GM18861 (cell line): ENCODE data around the gene PREX1.
A peak's percentile ranks its signal among the peaks of the same experiment; 100 is the strongest.
"Not testable (repeated sequence)": the region's sequence is repeated elsewhere in the genome, so short reads cannot be mapped to it uniquely, and the experiment has no call there.

Experiments used
- ATAC-seq: cut with Tn5 transposase; IDR thresholded peaks from one replicate; pipeline ENCODE4 v1.9.1; 2021; ENCODE audit not compliant: unreplicated experiment

Gene PREX1, protein sequence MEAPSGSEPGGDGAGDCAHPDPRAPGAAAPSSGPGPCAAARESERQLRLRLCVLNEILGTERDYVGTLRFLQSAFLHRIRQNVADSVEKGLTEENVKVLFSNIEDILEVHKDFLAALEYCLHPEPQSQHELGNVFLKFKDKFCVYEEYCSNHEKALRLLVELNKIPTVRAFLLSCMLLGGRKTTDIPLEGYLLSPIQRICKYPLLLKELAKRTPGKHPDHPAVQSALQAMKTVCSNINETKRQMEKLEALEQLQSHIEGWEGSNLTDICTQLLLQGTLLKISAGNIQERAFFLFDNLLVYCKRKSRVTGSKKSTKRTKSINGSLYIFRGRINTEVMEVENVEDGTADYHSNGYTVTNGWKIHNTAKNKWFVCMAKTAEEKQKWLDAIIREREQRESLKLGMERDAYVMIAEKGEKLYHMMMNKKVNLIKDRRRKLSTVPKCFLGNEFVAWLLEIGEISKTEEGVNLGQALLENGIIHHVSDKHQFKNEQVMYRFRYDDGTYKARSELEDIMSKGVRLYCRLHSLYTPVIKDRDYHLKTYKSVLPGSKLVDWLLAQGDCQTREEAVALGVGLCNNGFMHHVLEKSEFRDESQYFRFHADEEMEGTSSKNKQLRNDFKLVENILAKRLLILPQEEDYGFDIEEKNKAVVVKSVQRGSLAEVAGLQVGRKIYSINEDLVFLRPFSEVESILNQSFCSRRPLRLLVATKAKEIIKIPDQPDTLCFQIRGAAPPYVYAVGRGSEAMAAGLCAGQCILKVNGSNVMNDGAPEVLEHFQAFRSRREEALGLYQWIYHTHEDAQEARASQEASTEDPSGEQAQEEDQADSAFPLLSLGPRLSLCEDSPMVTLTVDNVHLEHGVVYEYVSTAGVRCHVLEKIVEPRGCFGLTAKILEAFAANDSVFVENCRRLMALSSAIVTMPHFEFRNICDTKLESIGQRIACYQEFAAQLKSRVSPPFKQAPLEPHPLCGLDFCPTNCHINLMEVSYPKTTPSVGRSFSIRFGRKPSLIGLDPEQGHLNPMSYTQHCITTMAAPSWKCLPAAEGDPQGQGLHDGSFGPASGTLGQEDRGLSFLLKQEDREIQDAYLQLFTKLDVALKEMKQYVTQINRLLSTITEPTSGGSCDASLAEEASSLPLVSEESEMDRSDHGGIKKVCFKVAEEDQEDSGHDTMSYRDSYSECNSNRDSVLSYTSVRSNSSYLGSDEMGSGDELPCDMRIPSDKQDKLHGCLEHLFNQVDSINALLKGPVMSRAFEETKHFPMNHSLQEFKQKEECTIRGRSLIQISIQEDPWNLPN (N-terminal part only)

DNA sequence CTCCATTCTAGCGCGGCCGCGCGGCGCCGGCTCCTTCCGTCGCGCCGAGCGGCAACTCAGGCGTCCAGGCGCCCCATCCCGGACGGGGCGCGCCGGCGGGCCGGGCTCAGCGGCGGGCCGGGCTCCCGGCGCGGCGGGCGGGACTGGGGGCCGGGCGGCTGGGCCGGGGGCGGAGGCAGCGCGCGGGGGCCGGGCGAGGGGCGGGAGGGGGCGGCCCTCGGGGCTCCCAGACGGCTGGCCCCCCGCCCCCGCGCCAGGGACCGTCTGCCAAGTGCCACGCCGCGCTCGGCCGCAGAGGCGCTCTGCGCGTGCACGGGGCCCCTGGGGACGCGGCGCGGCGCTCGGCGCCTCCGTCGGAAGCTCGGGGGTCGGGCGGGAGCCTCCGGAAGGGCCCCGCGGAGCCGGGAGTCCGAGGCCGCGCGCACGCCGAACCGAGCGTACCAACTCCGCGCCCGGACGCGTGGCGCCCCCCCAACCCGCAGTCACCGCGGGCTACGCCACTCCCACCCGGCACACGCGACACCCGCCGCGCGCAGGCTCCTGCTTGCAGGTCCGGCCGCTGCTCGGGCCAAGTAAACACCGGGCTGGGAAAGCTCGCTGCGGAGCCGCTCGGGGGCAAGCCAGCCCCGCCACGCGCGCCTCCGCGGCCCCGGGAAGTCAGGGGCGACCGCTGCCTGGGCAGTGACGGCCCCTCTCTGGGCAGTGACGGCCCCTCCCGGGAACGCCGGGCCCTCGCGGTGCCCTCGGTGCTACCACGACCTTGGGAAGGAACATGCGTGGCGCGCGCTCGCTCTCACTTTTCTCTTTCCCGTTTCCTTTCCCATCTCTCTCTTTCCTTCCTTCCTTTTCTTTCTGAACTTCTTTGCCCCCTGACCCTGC is at the start of gene PREX1:
Gene PREX1, minus strand, starts transcription at position 145 of the 879 bp plus-strand sequence. Its CDS starts 139 bp downstream, at position 6.
- peak; percentile 38 for ATAC-seq

DNA sequence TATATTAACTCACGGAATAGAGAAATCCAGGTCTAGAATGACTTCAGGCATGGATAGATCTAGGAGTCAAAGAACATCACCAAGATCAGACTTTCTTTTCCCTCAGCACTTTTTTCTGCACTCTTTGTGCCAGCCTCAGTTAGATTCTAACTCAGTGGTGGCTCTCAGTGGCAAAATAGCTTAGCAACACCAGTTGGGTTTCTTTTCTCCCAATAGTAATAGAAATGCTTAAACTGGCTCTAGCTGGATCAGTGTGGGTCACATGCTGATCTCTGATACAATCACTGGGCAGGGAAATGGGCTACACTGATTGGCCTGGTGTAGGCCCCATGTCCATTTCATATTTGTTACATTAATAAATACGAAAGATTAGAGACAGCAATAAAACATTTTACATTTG is 49.5 kb upstream of the PREX1 start:
- ATAC-seq = no peak

DNA sequence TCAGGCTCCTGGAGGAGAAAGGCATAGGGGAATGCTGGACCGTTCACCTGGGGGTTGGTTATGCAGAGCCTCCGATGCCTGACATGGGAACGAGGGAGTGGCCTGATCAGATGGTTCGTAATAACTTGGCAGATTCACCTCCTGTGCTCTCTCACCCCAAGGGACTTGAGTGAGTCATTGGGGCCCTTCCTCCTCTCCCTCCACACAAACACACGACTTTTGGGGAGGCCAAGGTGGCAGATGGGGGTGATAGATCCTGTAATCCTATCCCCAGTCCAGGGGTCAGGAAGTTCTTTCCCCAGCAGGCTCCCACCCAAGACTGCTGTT is 48.1 kb upstream of the PREX1 start:
- ATAC-seq = no peak

DNA sequence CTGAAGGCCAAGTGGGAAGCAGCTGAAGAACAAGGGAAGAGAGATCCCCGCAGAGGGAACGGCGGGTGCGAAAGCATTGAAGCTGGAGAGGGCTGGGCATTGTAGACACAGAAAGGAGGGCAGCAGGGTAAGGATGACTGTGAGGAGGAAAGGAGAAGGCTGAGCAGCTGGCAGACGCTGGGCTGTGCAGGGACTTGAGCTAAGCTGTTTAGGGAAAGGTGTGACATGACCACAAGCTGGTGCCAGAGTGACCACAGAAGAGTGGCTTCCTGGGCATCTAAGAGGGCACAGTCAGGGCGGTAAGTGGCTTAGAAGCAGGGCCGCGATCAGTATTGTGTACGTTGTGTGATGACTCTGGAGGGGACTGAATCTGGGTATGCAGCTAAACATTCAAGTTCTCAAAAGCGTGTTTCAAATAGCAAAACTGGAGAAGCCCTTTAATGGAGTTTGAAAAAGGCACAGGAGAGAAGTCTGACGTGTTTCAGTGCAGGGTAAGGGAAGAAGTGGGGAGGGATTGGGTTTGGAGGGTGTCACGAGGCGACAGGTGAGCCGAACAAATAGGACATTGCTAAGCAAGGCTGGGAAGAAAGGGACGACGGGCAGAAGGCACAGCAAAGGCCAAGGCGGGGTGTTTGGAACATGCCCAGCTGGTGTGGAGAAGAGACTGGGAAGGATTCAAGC is 47.6 kb upstream of the PREX1 start:
- no peak for ATAC-seq

DNA sequence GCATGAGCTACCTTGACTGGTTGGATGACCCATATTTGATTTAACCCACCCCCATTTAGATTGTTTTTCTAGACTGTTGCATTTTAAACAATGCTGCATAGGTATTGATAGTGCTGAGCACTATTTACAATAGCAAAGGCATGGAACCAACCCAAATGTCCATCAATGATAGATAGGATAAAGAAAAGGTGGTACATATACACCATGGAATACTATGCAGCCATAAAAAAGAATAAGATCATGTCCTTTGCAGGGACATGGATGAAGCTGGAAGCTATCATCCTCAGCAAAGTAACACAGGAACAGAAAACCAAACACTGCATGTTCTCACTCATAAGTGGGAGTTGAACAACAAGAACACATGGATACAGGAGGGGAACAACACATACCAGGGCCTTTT is 41.6 kb upstream of the PREX1 start:
- not testable (repeated sequence) for ATAC-seq

DNA sequence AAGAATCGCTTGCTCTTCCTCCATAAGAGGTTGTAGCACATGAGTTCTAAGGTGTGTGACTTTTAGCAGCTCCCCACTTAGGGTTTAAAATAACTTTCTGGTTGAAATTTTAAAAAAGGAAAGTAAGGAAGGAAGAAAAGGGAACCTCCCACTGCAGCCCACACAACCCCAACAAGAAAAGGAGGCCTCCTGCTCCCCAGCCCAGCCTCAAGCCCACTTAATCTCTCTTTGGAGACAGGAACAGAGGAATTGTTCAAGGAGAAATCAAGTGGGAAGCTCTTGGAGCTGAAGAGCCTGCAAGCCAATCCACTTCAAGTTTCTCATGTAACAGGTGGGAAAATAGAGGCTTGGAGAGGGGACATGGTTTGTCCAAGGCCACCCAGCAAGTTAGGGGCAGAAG is 39.1 kb upstream of the PREX1 start:
- no peak for ATAC-seq

DNA sequence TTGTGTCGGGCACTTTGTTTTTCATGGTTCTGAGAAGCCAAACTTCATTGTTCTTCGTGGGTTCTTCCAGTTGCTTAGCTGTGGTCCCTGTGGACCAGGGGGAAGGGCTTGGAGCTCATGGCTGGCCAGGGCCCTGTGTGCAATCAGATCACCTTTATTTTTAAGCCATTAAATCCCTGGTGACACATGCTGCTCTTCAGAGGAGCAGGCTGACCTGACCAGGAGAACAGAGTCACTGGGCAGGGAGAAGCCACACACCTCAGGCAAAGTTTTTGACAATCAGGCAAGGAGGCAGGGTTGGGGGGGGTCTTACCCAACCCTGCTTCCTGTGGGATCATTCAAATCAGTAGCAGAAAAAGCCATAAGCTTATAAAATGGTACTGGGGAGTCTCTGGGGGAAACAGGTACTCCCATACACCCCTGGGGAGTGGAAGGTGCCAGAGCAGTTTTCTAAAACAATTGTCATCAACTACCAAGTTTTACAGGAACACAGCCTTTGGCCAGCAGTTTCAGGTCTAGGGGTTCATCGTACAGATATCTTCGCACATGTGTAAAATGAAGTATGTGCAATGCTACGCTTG is 37.0 kb upstream of the PREX1 start:
- no peak for ATAC-seq

DNA sequence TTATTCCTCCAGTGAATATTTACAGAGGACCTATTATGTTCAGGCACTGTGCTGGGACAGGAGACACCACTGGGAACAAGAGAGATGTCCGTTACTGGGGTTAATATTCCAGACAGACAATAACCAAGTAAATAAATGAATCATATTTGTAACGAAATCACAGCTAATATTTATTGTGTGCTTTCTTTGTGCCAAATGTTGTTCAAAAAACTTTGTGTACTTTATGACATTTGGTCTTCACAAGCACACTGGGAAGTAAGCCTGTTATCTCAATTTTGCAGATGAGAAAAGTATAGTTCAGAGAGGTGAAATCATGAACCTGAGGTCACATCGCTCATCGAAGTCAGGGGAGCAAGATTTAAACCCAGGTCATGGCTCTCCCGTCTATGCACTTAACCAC is 36.5 kb upstream of the PREX1 start:
- no peak for ATAC-seq

DNA sequence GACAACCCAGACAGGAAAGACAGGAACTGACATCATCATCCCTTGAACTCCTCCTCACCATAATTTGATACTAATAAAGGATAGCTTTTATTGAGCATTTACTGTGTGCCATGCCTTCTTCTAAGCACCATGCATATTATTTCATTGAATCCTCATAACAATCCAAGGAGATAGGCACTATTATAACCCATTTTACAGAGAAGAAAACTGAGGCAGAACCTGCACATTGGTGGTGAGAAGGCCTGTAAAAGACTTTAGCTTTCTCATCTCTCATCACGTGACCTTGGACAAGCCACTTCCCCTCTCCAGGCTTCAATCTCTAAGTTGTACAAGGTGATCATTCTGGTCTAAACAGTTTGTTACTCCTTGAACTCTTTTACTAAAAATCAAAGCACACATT is 34.5 kb upstream of the PREX1 start:
- ATAC-seq = no peak

DNA sequence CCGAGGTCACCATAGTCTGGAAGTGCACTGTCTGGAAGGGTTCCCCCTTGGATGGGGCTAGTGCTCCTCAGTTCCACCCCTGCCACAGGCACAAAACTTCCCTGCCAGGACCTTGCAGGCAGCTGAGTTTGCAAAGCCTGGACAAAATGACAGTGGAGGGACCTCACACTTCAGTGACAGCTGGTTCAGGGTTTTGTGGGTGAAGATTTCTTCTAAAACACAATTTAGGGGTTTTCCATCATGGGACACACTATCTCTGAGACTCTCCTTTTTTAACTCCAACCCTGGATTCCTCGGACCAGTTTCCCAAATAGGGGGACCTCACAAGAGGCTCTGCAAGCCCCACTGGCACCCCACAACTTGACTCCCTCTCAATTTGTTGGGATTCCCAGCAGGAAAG is 33.6 kb upstream of the PREX1 start:
- ATAC-seq = no peak

DNA sequence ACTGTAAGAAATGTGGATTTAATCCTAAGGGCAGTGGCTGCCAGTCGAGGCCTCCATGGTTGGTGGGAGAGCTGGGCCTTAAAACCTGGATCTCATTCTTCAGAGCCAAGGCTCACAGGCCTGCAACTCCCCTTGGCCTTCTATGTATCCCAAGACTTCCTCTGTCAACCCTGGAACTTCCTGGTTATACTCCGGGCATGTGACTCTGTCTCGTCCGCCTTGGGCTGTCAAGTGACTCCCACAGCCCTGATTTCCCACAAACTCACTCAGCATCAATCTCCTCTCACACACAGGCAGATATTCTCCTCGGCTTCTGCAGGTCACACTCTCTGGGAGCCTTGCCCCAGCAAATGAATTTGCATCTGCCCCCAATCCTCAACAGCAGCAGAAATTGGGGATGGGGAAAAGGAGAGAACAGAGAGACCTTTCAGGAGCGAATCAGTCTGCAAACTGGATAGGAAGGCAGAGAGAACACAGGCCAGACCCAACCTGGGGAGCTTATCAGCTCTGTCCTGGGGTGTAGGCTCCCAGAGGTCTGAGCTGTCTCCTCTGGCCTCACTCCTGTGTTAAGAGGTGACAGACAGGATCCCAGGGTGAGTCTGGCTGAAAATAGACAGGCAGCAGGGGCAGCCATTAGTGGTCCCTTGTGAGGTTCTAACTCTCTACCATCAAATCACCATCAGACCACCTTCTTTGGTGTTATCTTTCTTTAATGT is 30.4 kb upstream of the PREX1 start:
- ATAC-seq = no peak

DNA sequence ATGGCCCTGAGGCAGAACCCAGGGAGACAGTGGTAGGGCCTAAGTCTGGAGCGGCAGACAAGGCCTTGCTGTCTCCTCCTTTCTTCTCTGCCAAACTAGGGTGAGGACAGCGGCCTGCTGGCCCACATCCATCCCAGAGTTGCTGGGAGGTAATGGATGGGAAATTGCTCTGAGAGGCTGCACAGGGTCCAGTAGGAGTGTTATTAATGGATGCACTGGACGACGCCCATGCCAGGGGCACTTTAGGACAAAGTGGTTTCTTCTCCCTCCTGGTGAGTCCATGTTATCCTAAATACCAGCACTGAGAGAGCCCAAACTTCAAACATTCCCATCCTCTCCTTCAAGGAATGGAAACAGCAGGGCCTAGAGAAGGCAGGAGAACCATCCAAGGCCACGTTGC is 28.3 kb upstream of the PREX1 start:
- no peak for ATAC-seq

DNA sequence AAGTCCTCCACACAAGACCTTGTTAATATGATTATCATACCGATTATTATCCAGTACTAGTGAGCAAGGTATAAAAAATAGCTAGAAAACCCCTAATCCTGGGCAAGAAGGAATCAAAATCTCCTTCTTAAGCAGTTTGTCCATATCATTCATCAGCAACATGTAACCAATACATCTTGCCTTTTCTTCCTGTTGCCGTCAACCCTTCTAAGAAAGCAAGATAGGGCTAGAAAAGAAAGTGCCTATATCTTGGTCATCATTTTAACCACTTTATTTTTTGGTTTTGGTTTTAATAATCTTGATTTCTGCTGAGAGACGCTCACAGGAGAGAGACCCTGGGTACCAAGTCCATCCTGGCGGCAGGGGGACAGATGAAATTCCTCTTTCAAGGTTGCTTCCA is 27.2 kb upstream of the PREX1 start:
- ATAC-seq = no peak

DNA sequence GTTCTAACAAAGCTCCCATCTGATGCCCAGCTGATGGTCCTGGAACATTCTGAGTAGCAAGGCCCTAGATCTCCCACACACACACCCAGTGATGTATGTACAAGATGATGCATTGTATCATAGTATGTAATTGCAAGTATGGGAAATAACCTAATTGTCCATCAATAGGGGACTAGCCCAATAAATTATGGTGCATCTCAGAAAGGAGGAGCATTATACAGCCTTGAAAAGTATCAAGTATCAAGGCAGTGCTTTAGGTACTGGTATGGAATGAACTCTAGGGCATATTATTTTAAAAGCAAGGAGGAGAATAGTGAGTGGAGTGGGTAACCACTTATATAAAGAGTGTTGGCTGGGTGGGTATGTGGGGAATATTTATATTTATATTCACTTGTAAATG is 24.8 kb upstream of the PREX1 start:
- ATAC-seq = no peak

DNA sequence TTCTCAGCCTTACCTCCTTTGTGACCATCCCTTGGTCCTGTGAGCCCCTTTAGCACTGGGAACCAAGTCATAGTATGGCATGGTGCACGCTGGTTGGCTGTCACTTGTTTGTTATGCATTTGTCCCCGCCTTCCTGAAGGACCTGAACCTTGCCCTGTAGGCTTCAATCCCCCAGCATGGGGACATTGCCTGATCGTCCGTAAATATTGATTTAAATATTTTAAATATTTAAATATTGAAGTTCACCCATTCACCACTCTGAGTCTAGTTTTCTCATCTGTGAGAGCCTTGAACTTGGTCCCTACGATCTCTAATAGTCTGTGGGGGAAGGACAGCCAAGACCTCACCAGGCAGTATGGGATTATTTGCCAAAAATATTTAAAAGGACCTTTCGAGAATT is 23.8 kb upstream of the PREX1 start:
- no peak for ATAC-seq

DNA sequence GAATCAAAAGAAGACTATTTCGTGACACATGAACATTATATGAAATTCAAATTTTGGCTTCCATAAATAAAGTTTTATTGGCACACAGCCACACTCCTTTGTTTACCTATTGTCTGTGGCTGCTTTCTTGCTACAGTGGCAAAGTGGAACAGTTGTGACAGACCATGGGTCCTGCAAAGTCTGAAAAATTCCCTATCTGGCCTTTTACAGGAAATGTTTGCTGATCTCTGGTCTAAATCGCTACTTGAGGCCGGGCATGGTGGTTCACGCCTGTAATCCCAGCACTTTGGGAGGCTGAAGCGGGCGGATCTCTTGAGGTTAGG is 23.1 kb upstream of the PREX1 start:
- ATAC-seq = no peak

DNA sequence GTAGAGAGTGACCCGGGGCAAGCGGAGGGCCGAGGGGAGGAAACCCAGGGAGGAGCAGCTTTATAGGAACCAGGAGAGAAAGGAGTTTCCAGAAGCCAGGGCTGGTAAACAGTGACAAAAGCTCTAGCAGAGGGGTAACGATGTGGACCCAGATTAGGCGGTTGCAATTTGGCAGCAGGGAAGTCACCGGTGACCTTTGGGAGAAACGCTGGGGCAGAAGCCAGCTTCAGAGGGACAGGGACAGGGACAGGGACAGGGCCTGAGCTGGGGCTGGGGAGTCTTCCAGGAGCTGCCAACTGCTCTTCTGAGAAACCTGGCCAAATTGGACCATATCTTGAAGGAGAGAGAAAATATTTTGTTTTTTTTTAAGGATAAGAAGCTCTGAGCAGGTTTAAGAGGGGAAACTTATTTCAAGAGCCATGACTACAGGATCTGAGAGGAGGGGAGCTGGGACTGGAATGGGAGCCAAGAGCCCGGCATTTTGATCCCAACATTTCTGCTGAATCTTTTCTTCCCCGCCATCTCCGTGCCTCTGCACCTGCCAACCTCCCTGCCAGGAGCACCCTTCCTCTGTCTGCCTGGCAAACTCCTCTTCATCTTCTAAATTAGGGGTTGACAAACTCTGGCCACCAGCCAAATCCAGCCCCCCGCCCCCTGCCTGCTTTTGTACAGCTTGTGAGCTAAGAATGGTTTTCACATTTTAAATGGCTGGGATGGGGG is 22.6 kb upstream of the PREX1 start:
- ATAC-seq = no peak

DNA sequence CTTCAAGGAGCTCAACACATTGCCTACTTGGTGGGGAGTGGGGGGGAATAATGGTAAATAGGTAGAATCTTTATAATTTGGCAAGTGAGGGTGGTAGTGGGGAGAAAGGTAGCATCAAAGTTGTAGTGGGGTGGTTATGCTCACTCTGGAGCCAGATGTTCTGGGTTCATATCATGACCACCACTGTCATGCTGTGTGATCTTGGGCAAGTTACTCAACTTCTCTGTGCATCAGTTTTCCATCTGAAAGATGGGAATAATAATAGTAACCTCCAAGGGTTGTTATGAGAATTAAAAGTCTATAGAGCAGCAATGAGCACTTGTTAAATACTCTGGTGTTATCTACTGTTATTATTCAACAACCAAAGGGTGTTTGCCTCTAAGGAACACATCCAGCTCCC is 22.0 kb upstream of the PREX1 start:
- ATAC-seq = no peak
